Natural killer cell (primary cell): ENCODE data around the gene EMC7. TPM values are rescaled to one million over a fixed set of nuclear protein-coding genes. Genes with fewer than 3 reads are reported as not detected.
"Not testable (repeated sequence)": the region's sequence is repeated elsewhere in the genome, so short reads cannot be mapped to it uniquely, and the experiment has no call there.

ENCODE experiments used
- ATAC-seq, 3 donors: fragments of 150-1000 bp in 2 of 3; fragments of 200-7000 bp in 1 of 3; cut with Tn5 transposase; 1 replicate in 1 of 3; 2 replicates in 2 of 3; pipeline ENCODE4 v1.10.0; 2021; ENCODE audit warnings: mild to moderate bottlenecking in 2 of 3, moderate library complexity in 2 of 3
- DNase-seq, 2 donors: peaks; one replicate each; pipeline versions ENCODE4 v3.0.0 to v3.0.0-alpha.2; 2013 to 2021; ENCODE audit warnings: mixed read lengths in 1 of 2
- H3K27ac ChIP-seq: one replicate; pipeline ENCODE4 v1.5.1; 2013; ENCODE audit warnings: mild to moderate bottlenecking, low read length
- H3K27me3 ChIP-seq: one replicate; pipeline ENCODE4 v1.6.1; 2013; ENCODE audit warnings: low read length; ENCODE audit not compliant: control insufficient read depth, insufficient read depth
- H3K36me3 ChIP-seq: one replicate; pipeline ENCODE4 v1.6.1; 2013; ENCODE audit warnings: low read length; ENCODE audit not compliant: control insufficient read depth, insufficient read depth
- H3K4me1 ChIP-seq: one replicate; pipeline ENCODE4 v1.6.1; 2013; ENCODE audit warnings: low read length; ENCODE audit not compliant: control insufficient read depth, insufficient read depth
- H3K4me3 ChIP-seq: one replicate; pipeline ENCODE4 v1.5.1; 2013; ENCODE audit warnings: low read length
- H3K9me3 ChIP-seq: one replicate; pipeline ENCODE4 v1.6.1; 2013; ENCODE audit warnings: low read length; ENCODE audit not compliant: control insufficient read depth, insufficient read depth
- H3K27ac Mint-ChIP-seq, 2 donors: one replicate each; pipeline ENCODE4 v1.8.0; 2022; ENCODE audit warnings: mild to moderate bottlenecking in 2 of 2, mixed read lengths in 2 of 2, moderate library complexity in 1 of 2
- H3K27me3 Mint-ChIP-seq, 2 donors: one replicate each; pipeline ENCODE4 v1.8.0; 2022; ENCODE audit warnings: low read depth in 2 of 2, mixed read lengths in 2 of 2
- H3K36me3 Mint-ChIP-seq: one replicate; pipeline ENCODE4 v1.8.0; 2022; ENCODE audit warnings: mixed read lengths
- H3K4me1 Mint-ChIP-seq, 2 donors: one replicate each; pipeline ENCODE4 v1.8.0; 2022; ENCODE audit warnings: mixed read lengths in 2 of 2
- H3K4me3 Mint-ChIP-seq: one replicate; pipeline ENCODE4 v1.8.0; 2022; ENCODE audit warnings: mild to moderate bottlenecking, moderate library complexity, mixed read lengths
- H3K9me3 Mint-ChIP-seq, 2 donors: one replicate each; pipeline ENCODE4 v1.8.0; 2022; ENCODE audit warnings: mixed read lengths in 2 of 2
- WGBS: methylation state at CpG from one replicate; pipeline ENCODE4 v1.1.7; 2013; ENCODE audit warnings: missing lambda C conversion rate; ENCODE audit not compliant: insufficient coverage; 5-methylcytosine and 5-hydroxymethylcytosine counted together
- intact Hi-C: fragments of 100-400 bp; cut with micrococcal nuclease; formaldehyde crosslinking; loops from one replicate; pipeline ENCODE4 v1.14.2; 2022
- total RNA-seq, 4 donors: library from RNA; stranded (reverse); fragments of 120-200 nt in 1 of 4; gene quantifications; one replicate each; pipeline versions ENCODE4 v1.2.3 to v1.2.4, GENCODE V29; 2013 to 2022
- TF ChIP-seq, protein P1 (sequence below): fragments of 200-600 bp; IDR thresholded peaks from one replicate; pipeline ENCODE4 v1.8.0; 2022; ENCODE audit warnings: antibody characterized with exemption

Gene EMC7
- total RNA-seq, 3 donors from 2014 or later (not counting 1 experiment from before 2014, with no cell fraction given): 55.9 to 60.8 (median 59.6) TPM

DNA sequence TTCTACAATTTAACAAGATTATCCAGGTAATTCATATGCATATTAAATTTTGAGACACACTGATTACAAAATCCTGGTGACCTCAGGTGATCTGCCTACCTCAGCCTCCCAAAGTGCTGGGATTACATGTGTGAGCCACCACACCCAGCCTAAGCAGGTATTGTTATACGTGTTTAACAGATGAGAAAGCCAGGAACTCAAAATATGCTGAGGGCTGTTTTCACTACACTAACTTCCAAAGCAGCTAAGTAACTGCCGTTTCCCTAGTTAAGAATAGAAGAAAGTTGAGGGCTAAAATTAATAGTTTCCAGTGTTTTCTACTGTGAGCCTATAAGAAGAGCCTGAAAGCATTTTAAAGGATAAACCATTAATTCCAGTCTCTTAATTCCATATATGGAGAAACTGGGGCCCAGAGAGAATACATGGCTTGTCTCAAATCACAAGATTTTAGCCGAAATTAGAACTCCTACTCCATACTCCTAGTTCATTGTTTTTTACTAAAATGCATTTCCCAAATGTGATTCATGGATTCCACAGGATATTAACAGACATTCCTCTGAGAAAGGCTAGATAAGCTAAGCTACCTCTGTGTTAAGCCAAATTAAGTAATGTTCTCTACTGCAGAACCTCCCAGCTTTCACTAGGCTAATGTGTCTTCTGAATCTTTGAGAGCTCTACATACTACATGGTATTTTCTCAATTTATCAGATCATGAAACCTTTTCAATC, 45.6 kb downstream of the EMC7 start:
- Mint-ChIP-seq H3K27me3 (peaks cover 0 to 7% of the 10 kb centered on the region in 2 donors), H3K36me3 (peaks cover 7% of the 10 kb centered on the region), H3K4me1 (no peaks in the 10 kb centered on the region), H3K27ac (no peak overlapping the region), H3K4me3 (no peak overlapping the region), H3K9me3 (peaks cover 2 to 5% of the 10 kb centered on the region in 2 donors)
- Histone ChIP-seq H3K4me1 (no peaks in the 10 kb centered on the region), H3K9me3 (no peaks in the 10 kb centered on the region), H3K4me3 (no peak overlapping the region), H3K36me3 (no peaks in the 10 kb centered on the region), H3K27ac (no peak overlapping the region), H3K27me3 (no peaks in the 10 kb centered on the region)
- DNase-seq (no peak), ATAC-seq (no peak)
- intact Hi-C loops: no loop called here
- WGBS: 95% methylated on average over 2 of the region's 3 CpGs
- TF ChIP-seq, protein P1, sequence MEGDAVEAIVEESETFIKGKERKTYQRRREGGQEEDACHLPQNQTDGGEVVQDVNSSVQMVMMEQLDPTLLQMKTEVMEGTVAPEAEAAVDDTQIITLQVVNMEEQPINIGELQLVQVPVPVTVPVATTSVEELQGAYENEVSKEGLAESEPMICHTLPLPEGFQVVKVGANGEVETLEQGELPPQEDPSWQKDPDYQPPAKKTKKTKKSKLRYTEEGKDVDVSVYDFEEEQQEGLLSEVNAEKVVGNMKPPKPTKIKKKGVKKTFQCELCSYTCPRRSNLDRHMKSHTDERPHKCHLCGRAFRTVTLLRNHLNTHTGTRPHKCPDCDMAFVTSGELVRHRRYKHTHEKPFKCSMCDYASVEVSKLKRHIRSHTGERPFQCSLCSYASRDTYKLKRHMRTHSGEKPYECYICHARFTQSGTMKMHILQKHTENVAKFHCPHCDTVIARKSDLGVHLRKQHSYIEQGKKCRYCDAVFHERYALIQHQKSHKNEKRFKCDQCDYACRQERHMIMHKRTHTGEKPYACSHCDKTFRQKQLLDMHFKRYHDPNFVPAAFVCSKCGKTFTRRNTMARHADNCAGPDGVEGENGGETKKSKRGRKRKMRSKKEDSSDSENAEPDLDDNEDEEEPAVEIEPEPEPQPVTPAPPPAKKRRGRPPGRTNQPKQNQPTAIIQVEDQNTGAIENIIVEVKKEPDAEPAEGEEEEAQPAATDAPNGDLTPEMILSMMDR: no peak

DNA sequence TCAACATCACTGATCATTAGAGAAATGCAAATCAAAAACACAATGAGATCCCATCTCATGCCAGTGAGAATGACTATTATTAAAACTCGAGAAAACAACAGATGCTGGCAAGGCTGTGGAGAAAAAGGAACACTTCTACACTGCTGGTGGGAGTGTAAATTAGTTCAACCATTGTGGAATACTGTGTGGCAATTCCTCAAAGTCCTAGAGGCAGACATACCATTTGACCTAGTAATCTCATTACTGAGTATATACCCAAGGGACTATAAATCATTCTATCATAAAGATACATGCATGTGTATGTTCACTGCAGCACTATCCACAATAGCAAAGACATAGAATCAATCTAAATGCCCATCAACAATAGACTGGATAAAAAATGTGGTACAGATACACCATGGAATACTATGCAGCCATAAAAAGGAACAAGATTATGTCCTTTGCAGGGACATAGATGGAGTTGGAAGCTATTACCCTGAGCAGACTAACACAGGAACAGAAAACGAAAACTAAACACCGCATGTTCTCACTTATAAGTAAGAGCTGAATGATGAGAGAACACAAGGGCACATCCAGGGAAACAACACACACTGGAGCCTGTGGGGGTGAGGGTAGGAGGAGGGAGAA, 47.5 kb downstream of the EMC7 start:
- H3K27ac Mint-ChIP-seq: no peak overlapping the region
- no peaks in the 10 kb centered on the region for H3K27me3 ChIP-seq
- H3K36me3 ChIP-seq: no peaks in the 10 kb centered on the region
- TF ChIP-seq, protein P1: no peak
- no peaks in the 10 kb centered on the region for H3K4me1 ChIP-seq
- peaks cover 7% of the 10 kb centered on the region for H3K9me3 ChIP-seq
- WGBS: 100% methylated on average over 3 of the region's 3 CpGs
- no peak overlapping the region for H3K27ac ChIP-seq
- no peak for ATAC-seq
- no peak overlapping the region for H3K4me3 Mint-ChIP-seq
- no peak overlapping the region for H3K4me3 ChIP-seq
- peaks cover 0 to 15% of the 10 kb centered on the region in 2 donors for H3K27me3 Mint-ChIP-seq
- no peak for DNase-seq
- peaks cover 6 to 16% of the 10 kb centered on the region in 2 donors for H3K9me3 Mint-ChIP-seq
- H3K36me3 Mint-ChIP-seq: peaks cover 20% of the 10 kb centered on the region
- no peaks in the 10 kb centered on the region for H3K4me1 Mint-ChIP-seq
- intact Hi-C loops: no loop called here

DNA sequence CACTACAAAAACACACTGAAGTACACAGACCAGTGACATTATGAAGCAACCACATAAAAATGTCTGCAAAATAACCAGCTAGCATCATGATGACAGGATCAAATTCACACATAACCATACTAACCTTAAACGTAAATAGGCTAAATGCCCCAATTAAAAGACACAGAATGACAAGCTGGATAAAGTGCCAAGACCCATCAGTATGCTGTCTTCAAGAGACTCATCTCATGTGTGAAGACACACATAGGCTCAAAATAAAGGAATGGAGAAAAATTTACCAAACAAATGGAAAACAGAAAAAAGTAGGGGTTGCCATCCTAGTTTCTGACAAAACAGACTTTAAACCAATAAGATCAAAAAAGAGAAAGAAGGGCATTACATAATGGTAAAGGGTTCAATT, 51.3 kb downstream of the EMC7 start:
- intact Hi-C loops, DNase-seq, H3K4me3 Mint-ChIP-seq, H3K36me3 ChIP-seq, H3K9me3 ChIP-seq, H3K4me1 ChIP-seq, H3K27me3 ChIP-seq, H3K4me3 ChIP-seq, H3K27ac Mint-ChIP-seq, ATAC-seq, H3K4me1 Mint-ChIP-seq, H3K27ac ChIP-seq: not testable (repeated sequence)
- H3K9me3 Mint-ChIP-seq: peaks cover 7 to 17% of the 10 kb centered on the region in 2 donors
- H3K27me3 Mint-ChIP-seq: peaks cover 0 to 16% of the 10 kb centered on the region in 2 donors
- H3K36me3 Mint-ChIP-seq: peaks cover 21% of the 10 kb centered on the region
- WGBS: 100% methylated on average over 1 of the region's 1 CpG

DNA sequence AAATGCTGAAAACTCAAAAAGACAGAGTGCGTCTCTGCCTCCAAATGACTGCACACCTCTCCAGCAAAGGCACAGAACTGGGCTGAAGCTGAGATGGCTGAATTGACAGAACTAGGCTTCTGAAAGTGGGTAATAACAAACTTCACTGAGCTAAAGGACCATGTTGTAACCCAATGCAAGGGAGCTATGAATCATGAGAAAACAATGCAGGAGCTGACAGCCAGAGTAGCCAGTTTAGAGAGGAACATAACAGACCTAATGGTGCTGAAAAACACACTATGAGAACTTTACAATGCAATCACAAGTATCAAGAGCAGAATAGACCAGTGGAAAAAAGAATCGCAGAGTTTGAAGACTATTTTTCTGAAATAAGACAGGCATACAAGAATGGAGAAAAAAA, 52.5 kb downstream of the EMC7 start:
- H3K27me3 Mint-ChIP-seq: peaks cover 0 to 16% of the 10 kb centered on the region in 2 donors
- H3K9me3 Mint-ChIP-seq: peaks cover 7 to 17% of the 10 kb centered on the region in 2 donors
- Histone ChIP-seq H3K36me3 (no peaks in the 10 kb centered on the region), H3K4me3 (no peak overlapping the region), H3K9me3 (peaks cover 7% of the 10 kb centered on the region), H3K27ac (no peak overlapping the region), H3K4me1 (no peaks in the 10 kb centered on the region), H3K27me3 (no peaks in the 10 kb centered on the region)
- intact Hi-C loops: no loop called here
- ATAC-seq: no peak
- H3K4me1 Mint-ChIP-seq: no peaks in the 10 kb centered on the region
- DNase-seq: no peak
- H3K4me3 Mint-ChIP-seq: no peak overlapping the region
- peaks cover 21% of the 10 kb centered on the region for H3K36me3 Mint-ChIP-seq
- TF ChIP-seq, protein P1: no peak
- no peak overlapping the region for H3K27ac Mint-ChIP-seq
- 100% methylated on average over 2 of the region's 2 CpGs for WGBS
